Mesodermal cell (in vitro differentiated cells): ENCODE data around the gene TP53TG3E. TPM values are rescaled to one million over a fixed set of nuclear protein-coding genes. Genes with fewer than 3 reads are reported as not detected.
"Not testable (repeated sequence)": the region's sequence is repeated elsewhere in the genome, so short reads cannot be mapped to it uniquely, and the experiment has no call there.

ENCODE experiments used
- H3K27ac ChIP-seq: 2 replicates; pipeline ENCODE4 v1.7.0; 2013; ENCODE audit warnings: mild to moderate bottlenecking, low read depth, low read length, moderate library complexity; ENCODE audit not compliant: severe bottlenecking
- H3K36me3 ChIP-seq: 2 replicates; pipeline ENCODE4 v1.7.1; 2013; ENCODE audit warnings: mild to moderate bottlenecking, low read length, moderate library complexity; ENCODE audit not compliant: control insufficient read depth, insufficient read depth
- H3K4me1 ChIP-seq: one replicate; pipeline ENCODE4 v1.7.1; 2013; ENCODE audit warnings: mild to moderate bottlenecking, low read length; ENCODE audit not compliant: insufficient read depth, control insufficient read depth, poor library complexity, severe bottlenecking
- H3K4me3 ChIP-seq: 2 replicates; pipeline ENCODE4 v1.7.0; 2013; ENCODE audit warnings: low read length, control low read depth, mild to moderate bottlenecking; ENCODE audit not compliant: insufficient read depth, poor library complexity, severe bottlenecking; ENCODE audit errors: extremely low read depth
- H3K9me3 ChIP-seq: 2 replicates; pipeline ENCODE4 v1.7.1; 2013; ENCODE audit warnings: mild to moderate bottlenecking, low read length, moderate library complexity; ENCODE audit not compliant: control insufficient read depth
- WGBS, 2 experiments: methylation state at CpG; one replicate each; pipeline ENCODE4 v1.1.5; 2013; ENCODE audit warnings: missing lambda C conversion rate in 2 of 2; ENCODE audit not compliant: insufficient coverage in 2 of 2; 5-methylcytosine and 5-hydroxymethylcytosine counted together
- polyA plus RNA-seq, 2 experiments: library from polyadenylated mRNA; stranded (reverse); fragments of 50-300 nt; gene quantifications; one replicate each; pipeline ENCODE4 v1.2.3, GENCODE V29; 2013

TP53TG3E gene
- polyA plus RNA-seq (2013, experiment 1 of 2), result not detected
- polyA plus RNA-seq (2013, experiment 2 of 2), result not detected

GRCh38 chr16:33304006-33304405 is at the start of gene TP53TG3E:
Gene TP53TG3E, plus strand, starts transcription at chr16:33304306. Its CDS starts 68 bp downstream, at chr16:33304374.
- H3K4me3 ChIP-seq, H3K27ac ChIP-seq, H3K9me3 ChIP-seq, H3K4me1 ChIP-seq, H3K36me3 ChIP-seq: not testable (repeated sequence)
- WGBS, 2 experiments, result no CpG with 5 or more reads among the region's 25 CpGs

- not testable (repeated sequence) for H3K4me1 ChIP-seq, H3K27ac ChIP-seq, H3K36me3 ChIP-seq, H3K4me3 ChIP-seq
- 73 to 76% methylated on average over 3 of the region's 4 CpGs for WGBS, 2 experiments
- peaks cover 18% of the 10 kb centered on the region for H3K9me3 ChIP-seq
Measured at GRCh38 chr16:33336226-33337012, 32.3 kb downstream of the TP53TG3E start.

GRCh38 chr16:33337627-33338542 is 33.8 kb downstream of the TP53TG3E start:
- WGBS, 2 experiments, result 68 to 73% methylated on average over 5 of the region's 5 CpGs
- not testable (repeated sequence) for H3K36me3 ChIP-seq, H3K4me3 ChIP-seq, H3K4me1 ChIP-seq, H3K27ac ChIP-seq
- peaks cover 18% of the 10 kb centered on the region for H3K9me3 ChIP-seq

- not testable (repeated sequence) for H3K27ac ChIP-seq, H3K36me3 ChIP-seq, H3K4me3 ChIP-seq, H3K4me1 ChIP-seq
- 56 to 92% methylated on average over 1 to 2 of the region's 2 CpGs for WGBS, 2 experiments
- H3K9me3 ChIP-seq, result peaks cover 18% of the 10 kb centered on the region
Measured at GRCh38 chr16:33338543-33338951, 34.4 kb downstream of the TP53TG3E start.

GRCh38 chr16:33339093-33340061 is 35.3 kb downstream of the TP53TG3E start:
- not testable (repeated sequence) for H3K36me3 ChIP-seq, H3K27ac ChIP-seq, H3K4me1 ChIP-seq, H3K4me3 ChIP-seq
- peaks cover 18% of the 10 kb centered on the region for H3K9me3 ChIP-seq
- 77 to 80% methylated on average over 3 of the region's 4 CpGs for WGBS, 2 experiments
